H1 (cell line): ENCODE measurements around the gene MGMT. TPM values are rescaled to one million over a fixed set of nuclear protein-coding genes. Genes with fewer than 3 reads are reported as not detected.

Source experiments
- CTCF ChIA-PET: fragments of 300-600 bp; sonication (Branson Sonifier 250); formaldehyde crosslinking; loops from one replicate; lab custom pipeline; 2021; ENCODE audit not compliant: partially characterized antibody; lab: Charles Lee
- POLR2A ChIA-PET: fragments of 300-600 bp; sonication (Branson Sonifier 250); formaldehyde crosslinking; loops from one replicate; lab custom pipeline; 2021; ENCODE audit warnings: inconsistent platforms; ENCODE audit not compliant: partially characterized antibody; lab: Charles Lee
- DNase-seq, 2 experiments: peaks; one replicate each; pipeline versions ENCODE4 v3.0.0 to v3.0.0-alpha.2; 2010 to 2022; ENCODE audit warnings: low spot score in 2 of 2, low read depth in 1 of 2, mixed read lengths in 1 of 2
- FAIRE-seq: peaks from 2 replicates; lab custom pipeline; 2011; peaks lifted over from hg19 to GRCh38; lab: Jason Lieb, UNC
- H2AFZ ChIP-seq: 2 replicates; pipeline ENCODE4 v1.8.1; 2012; ENCODE audit warnings: low read length, inconsistent platforms
- H2AK5ac ChIP-seq: 2 replicates; pipeline ENCODE4 v1.6.1; 2013; ENCODE audit warnings: low read depth, low read length
- H2BK120ac ChIP-seq: replicated peaks from 2 replicates; pipeline ENCODE3; 2013; ENCODE audit warnings: low read depth, low read length, inconsistent platforms
- H2BK12ac ChIP-seq: 2 replicates; pipeline ENCODE4 v1.6.1; 2013; ENCODE audit warnings: low read depth, low read length
- H2BK15ac ChIP-seq: 2 replicates; pipeline ENCODE4 v1.6.1; 2013; ENCODE audit warnings: low read length
- H2BK20ac ChIP-seq: 2 replicates; pipeline ENCODE4 v1.6.1; 2013; ENCODE audit warnings: low read length
- H2BK5ac ChIP-seq: 2 replicates; pipeline ENCODE4 v1.6.1; 2013; ENCODE audit warnings: low read depth, low read length
- H3K14ac ChIP-seq: 2 replicates; pipeline ENCODE4 v1.6.1; 2013; ENCODE audit warnings: inconsistent platforms; ENCODE audit not compliant: insufficient read length
- H3K18ac ChIP-seq: 2 replicates; pipeline ENCODE4 v1.6.1; 2013; ENCODE audit warnings: low read length; ENCODE audit errors: extremely low read depth
- H3K23ac ChIP-seq: 2 replicates; pipeline ENCODE4 v1.6.1; 2013; ENCODE audit warnings: inconsistent platforms; ENCODE audit not compliant: insufficient read length
- H3K23me2 ChIP-seq: 2 replicates; pipeline ENCODE4 v1.6.1; 2013; ENCODE audit warnings: low read depth, low read length
- H3K27ac ChIP-seq: 2 replicates; pipeline ENCODE4 v1.6.1; 2011; ENCODE audit warnings: low read depth, low read length, inconsistent platforms
- H3K27me3 ChIP-seq, 4 experiments: replicated peaks in 1 of 4; 1 replicate in 1 of 4; 2 replicates in 3 of 4; pipeline versions ENCODE4 v1.6.1 to v1.8.1; 2011 to 2013; ENCODE audit warnings: low read length in 3 of 4, mild to moderate bottlenecking in 3 of 4, inconsistent platforms in 2 of 4, mixed read lengths in 2 of 4, moderate library complexity in 1 of 4; ENCODE audit not compliant: control insufficient read depth in 3 of 4, insufficient read depth in 3 of 4; ENCODE audit errors: extremely low read depth in 1 of 4
- H3K36me3 ChIP-seq, 4 experiments: 2 replicates each; pipeline versions ENCODE4 v1.6.1 to v1.8.1; 2011 to 2013; ENCODE audit warnings: mild to moderate bottlenecking in 4 of 4, low read length in 3 of 4, moderate library complexity in 2 of 4, control low read depth in 1 of 4, inconsistent platforms in 1 of 4; ENCODE audit not compliant: insufficient read depth in 4 of 4, control insufficient read depth in 2 of 4
- H3K4ac ChIP-seq: replicated peaks from 2 replicates; pipeline ENCODE3; 2013; ENCODE audit warnings: low read length, low read depth, mixed read lengths, inconsistent platforms; ENCODE audit not compliant: insufficient read length
- H3K4me1 ChIP-seq, 4 experiments: replicated peaks in 1 of 4; 1 replicate in 1 of 4; 2 replicates in 3 of 4; pipeline versions ENCODE4 v1.6.1 to v1.8.1; 2011 to 2013; ENCODE audit warnings: low read length in 3 of 4, inconsistent platforms in 2 of 4, mixed read lengths in 1 of 4; ENCODE audit not compliant: insufficient read depth in 4 of 4, control insufficient read depth in 3 of 4
- H3K4me2 ChIP-seq, 2 experiments: 2 replicates each; pipeline versions ENCODE4 v1.6.1 to v1.8.1; 2011 to 2013; ENCODE audit warnings: low read depth in 2 of 2, low read length in 2 of 2, control low read depth in 1 of 2, inconsistent platforms in 1 of 2, mild to moderate bottlenecking in 1 of 2; ENCODE audit not compliant: insufficient read depth in 1 of 2
- H3K4me3 ChIP-seq, 4 experiments: fragments of 200-600, 300-600 bp in 1 of 4; sonication (generic), shearing (Covaris generic), sonication (Bioruptor Twin) in 1 of 4; 2 replicates each; pipeline versions ENCODE4 v1.5.1 to v1.8.1; 2011 to 2016; ENCODE audit warnings: low read length in 4 of 4, low read depth in 3 of 4, control low read depth in 2 of 4, inconsistent platforms in 2 of 4, mild to moderate bottlenecking in 2 of 4, mixed read lengths in 1 of 4, moderate library complexity in 1 of 4; ENCODE audit not compliant: insufficient read depth in 2 of 4; ENCODE audit errors: extremely low read depth in 1 of 4
- H3K56ac ChIP-seq: replicated peaks from 2 replicates; pipeline ENCODE3; 2013; ENCODE audit warnings: low read depth, mild to moderate bottlenecking, mixed read lengths, low read length, inconsistent platforms; ENCODE audit not compliant: insufficient read length
- H3K79me1 ChIP-seq: 2 replicates; pipeline ENCODE4 v1.6.1; 2013; ENCODE audit warnings: low read depth, low read length, control low read depth
- H3K79me2 ChIP-seq, 2 experiments: 2 replicates each; pipeline versions ENCODE4 v1.6.1 to v1.8.1; 2012 to 2013; ENCODE audit warnings: low read length in 2 of 2, mild to moderate bottlenecking in 2 of 2, inconsistent platforms in 1 of 2; ENCODE audit not compliant: insufficient read depth in 2 of 2, control insufficient read depth in 1 of 2
- H3K9ac ChIP-seq, 4 experiments: replicated peaks in 1 of 4; 1 replicate in 1 of 4; 2 replicates in 3 of 4; pipeline versions ENCODE4 v1.6.1 to v1.8.1; 2011 to 2013; ENCODE audit warnings: low read depth in 3 of 4, low read length in 3 of 4, control low read depth in 2 of 4, mild to moderate bottlenecking in 2 of 4, moderate library complexity in 2 of 4, inconsistent platforms in 1 of 4; ENCODE audit errors: extremely low read depth in 1 of 4
- H3K9me3 ChIP-seq, 2 experiments: 2 replicates each; pipeline versions ENCODE4 v1.6.1 to v1.8.1; 2012 to 2013; ENCODE audit warnings: mild to moderate bottlenecking in 2 of 2, moderate library complexity in 2 of 2, control low read depth in 1 of 2, inconsistent platforms in 1 of 2, low read depth in 1 of 2, low read length in 1 of 2, mixed read lengths in 1 of 2; ENCODE audit not compliant: insufficient read depth in 2 of 2
- H4K20me1 ChIP-seq, 2 experiments: replicated peaks in 1 of 2; 2 replicates each; pipeline versions ENCODE3 to v1.8.1; 2011 to 2013; ENCODE audit warnings: inconsistent platforms in 2 of 2, low read length in 2 of 2, mild to moderate bottlenecking in 1 of 2; ENCODE audit not compliant: insufficient read depth in 2 of 2, control insufficient read depth in 1 of 2
- H4K5ac ChIP-seq: 2 replicates; pipeline ENCODE4 v1.6.1; 2013; ENCODE audit warnings: low read length, low read depth, mixed read lengths, inconsistent platforms; ENCODE audit not compliant: insufficient read length
- H4K8ac ChIP-seq: 2 replicates; pipeline ENCODE4 v1.8.0; 2013; ENCODE audit warnings: mild to moderate bottlenecking, moderate library complexity, low read length, inconsistent platforms; ENCODE audit not compliant: insufficient read depth; ENCODE audit errors: extremely low read depth
- H4K91ac ChIP-seq: replicated peaks from 2 replicates; pipeline ENCODE3; 2013; ENCODE audit warnings: low read length, mixed read lengths, inconsistent platforms; ENCODE audit not compliant: insufficient read length
- ASH2L ChIP-seq: fragments of 200-600, 300-600 bp; sonication (generic); IDR thresholded peaks from one replicate; pipeline ENCODE4 v1.7.1; 2017; ENCODE audit warnings: low read length
- ATF2 ChIP-seq: IDR thresholded peaks from 2 replicates; pipeline ENCODE4 v1.6.1; 2012; ENCODE audit warnings: low read length, inconsistent platforms
- GTF2F1 ChIP-seq: IDR thresholded peaks from 2 replicates; pipeline ENCODE4 v1.6.1; 2012; ENCODE audit warnings: low read depth, low read length, improper control_type of control experiment, borderline replicate concordance
- RBBP5 ChIP-seq: IDR thresholded peaks from 2 replicates; pipeline ENCODE4 v1.7.1; 2012; ENCODE audit warnings: low read depth, mild to moderate bottlenecking, inconsistent platforms, low read length, moderate library complexity, borderline replicate concordance
- SUZ12 ChIP-seq: fragments of 200-600 bp; sonication (generic); IDR thresholded peaks from 2 replicates; pipeline ENCODE4 v1.6.1; 2012; ENCODE audit warnings: mild to moderate bottlenecking, inconsistent platforms, low read length, moderate library complexity, mixed read lengths
- WGBS, 2 experiments: shearing (Covaris generic) in 1 of 2; methylation state at CpG; one replicate each; pipeline versions ENCODE4 v1.1.6 to v1.1.7; 2013 to 2015; ENCODE audit warnings: low lambda C conversion rate in 2 of 2, mixed read lengths in 2 of 2, inconsistent platforms in 1 of 2, low coverage in 1 of 2, missing lambda C conversion rate in 1 of 2; ENCODE audit not compliant: insufficient replicate concordance in 2 of 2, insufficient coverage in 1 of 2, insufficient read length in 1 of 2; ENCODE audit errors: extremely low coverage in 1 of 2, missing lambda C conversion rate in 1 of 2; 5-methylcytosine and 5-hydroxymethylcytosine counted together
- polyA plus RNA-seq, 7 experiments: library from polyadenylated mRNA; depleted of rRNA in 3 of 7; stranded (reverse) in 5 of 7; unstranded in 2 of 7; fragments of >200 nt in 5 of 7; fragments of 200-250 nt in 2 of 7; gene quantifications; 1 replicate in 5 of 7; 2 replicates in 1 of 7; 4 replicates in 1 of 7; pipeline versions ENCODE4 v1.2.1 to v1.2.3, GENCODE V29; 2011 to 2013; ENCODE audit warnings: missing spikeins in 2 of 7, mixed read lengths in 2 of 7
- total RNA-seq: library from RNA; stranded (reverse); fragmentation: NEBNext Ultra II Directional; extraction: Animal tissue kit (Norgen Biotek cat#: 25700); gene quantifications from 2 replicates; pipeline ENCODE4 v1.2.1, GENCODE V29; 2021

Gene MGMT
- total and polyA plus RNA-seq, 2 of the 8 experiments (the other 6 are each of a cell fraction or from before 2014, with no cell fraction given): 9.9 to 10.7 TPM

GRCh38 chr10:129792141-129792540, 325.1 kb downstream of the MGMT start:
- H3K23ac ChIP-seq: no peak overlapping the region
- no peak overlapping the region for H2BK120ac ChIP-seq
- no peaks in the 10 kb centered on the region for H3K79me2 ChIP-seq
- no peak overlapping the region for H3K4ac ChIP-seq
- H3K27ac ChIP-seq: no peak overlapping the region
- CTCF ChIA-PET: interaction anchor here (1.2 kb wide), 1 partner anchor 10 kb away, joined by 3 read pairs; no protein-coding TSS in a partner anchor
- no peaks in the 10 kb centered on the region for H3K27me3 ChIP-seq
- no peak overlapping the region for H3K18ac ChIP-seq
- POLR2A ChIA-PET: interaction anchor here (0.7 kb wide), 1 partner anchor 64 kb away, joined by 3 read pairs; no protein-coding TSS in a partner anchor
- no peak overlapping the region for H3K4me2 ChIP-seq
- H3K14ac ChIP-seq: no peak overlapping the region
- no peak overlapping the region for H4K5ac ChIP-seq
- H4K91ac ChIP-seq: no peak overlapping the region
- H2AFZ ChIP-seq: no peak overlapping the region
- no peaks in the 10 kb centered on the region for H3K36me3 ChIP-seq
- peaks cover 0 to 1% of the 10 kb centered on the region in 2 experiments for H4K20me1 ChIP-seq
- no peak overlapping the region for H2BK12ac ChIP-seq
- no peak overlapping the region for H2AK5ac ChIP-seq
- TF ChIP-seq RBBP5 (no peak), SUZ12 (no peak), ASH2L (no peak), ATF2 (no peak), GTF2F1 (no peak)
- H3K79me1 ChIP-seq: no peaks in the 10 kb centered on the region
- no peak overlapping the region for H3K4me3 ChIP-seq
- H2BK5ac ChIP-seq: no peak overlapping the region
- no peak overlapping the region for H2BK20ac ChIP-seq
- H3K4me1 ChIP-seq: no peaks in the 10 kb centered on the region; a peak in 1 of 7 replicates
- H2BK15ac ChIP-seq: no peak overlapping the region
- FAIRE-seq (no peak), DNase-seq (no peak)
- H3K9ac ChIP-seq: no peak overlapping the region
- H3K56ac ChIP-seq: no peak overlapping the region
- no peak overlapping the region for H4K8ac ChIP-seq
- peaks cover 2% of the 10 kb centered on the region; the same call in 1 of the 2 replicates for H3K23me2 ChIP-seq
- WGBS, 2 experiments: 90% methylated on average over 7 of the region's 7 CpGs; no CpG with 5 or more reads in 1 of the 2 experiments
- no peaks in the 10 kb centered on the region for H3K9me3 ChIP-seq
